AG09309 (cell line): ENCODE data around the gene DACT3.

Experiments
- DNase-seq: peaks from one replicate; pipeline ENCODE4 v3.0.0-alpha.2; 2010; ENCODE audit warnings: low read depth
- H3K4me3 ChIP-seq: 2 replicates; pipeline ENCODE4 v1.5.1; 2011; ENCODE audit warnings: mild to moderate bottlenecking, low read depth, low read length, moderate library complexity; ENCODE audit not compliant: control insufficient read depth
- CTCF ChIP-seq: IDR thresholded peaks from 2 replicates; pipeline ENCODE4 v1.5.1; 2011; ENCODE audit warnings: mild to moderate bottlenecking, low read depth, low read length, inconsistent platforms; ENCODE audit not compliant: insufficient read depth, control insufficient read depth; ENCODE audit errors: missing control alignments

Gene DACT3

GRCh38 chr19:46605356-46605821 lies 55.6 kb downstream of the DACT3 start:
- no peak for TF ChIP-seq CTCF
- no peak for DNase-seq
- no peak overlapping the region for H3K4me3 ChIP-seq

GRCh38 chr19:46604781-46605355 lies 56.1 kb downstream of the DACT3 start:
- DNase-seq, result no peak
- no peak for TF ChIP-seq CTCF
- no peak overlapping the region for H3K4me3 ChIP-seq

GRCh38 chr19:46603752-46604231 lies 57.2 kb downstream of the DACT3 start:
- TF ChIP-seq CTCF, result no peak
- peak overlapping the region; percentile 9 for H3K4me3 ChIP-seq
- no peak for DNase-seq

- H3K4me3 ChIP-seq, result peak overlapping the region; percentile 91
- DNase-seq, result no peak
Measured at GRCh38 chr19:46603195-46603637, 57.8 kb downstream of the DACT3 start.

GRCh38 chr19:46602392-46603194 lies 58.4 kb downstream of the DACT3 start:
- peak overlapping the region; percentile 91 for H3K4me3 ChIP-seq
- TF ChIP-seq CTCF, result no peak
- DNase-seq, result no peak

More at GRCh38 chr19:46603195-46603637, 57.8 kb downstream of the DACT3 start:
- TF ChIP-seq CTCF, result no peak

GRCh38 chr19:46601318-46602224 lies 59.4 kb downstream of the DACT3 start, which contains the start of gene CALM3:
Gene CALM3, plus strand, starts transcription at chr19:46601330. Its CDS starts 105 bp downstream, at chr19:46601435.
- TF ChIP-seq CTCF, result no peak
- peak within 1 kb of the TSS; percentile 91 for H3K4me3 ChIP-seq
- DNase-seq, result no peak
